ENCODE results near the gene SHROOM3. TPM values are rescaled to one million over a fixed set of nuclear protein-coding genes. Genes with fewer than 3 reads are reported as not detected.

Gene SHROOM3
- total RNA-seq, 1 donor from 2014 or later: 66.6 TPM

DNA sequence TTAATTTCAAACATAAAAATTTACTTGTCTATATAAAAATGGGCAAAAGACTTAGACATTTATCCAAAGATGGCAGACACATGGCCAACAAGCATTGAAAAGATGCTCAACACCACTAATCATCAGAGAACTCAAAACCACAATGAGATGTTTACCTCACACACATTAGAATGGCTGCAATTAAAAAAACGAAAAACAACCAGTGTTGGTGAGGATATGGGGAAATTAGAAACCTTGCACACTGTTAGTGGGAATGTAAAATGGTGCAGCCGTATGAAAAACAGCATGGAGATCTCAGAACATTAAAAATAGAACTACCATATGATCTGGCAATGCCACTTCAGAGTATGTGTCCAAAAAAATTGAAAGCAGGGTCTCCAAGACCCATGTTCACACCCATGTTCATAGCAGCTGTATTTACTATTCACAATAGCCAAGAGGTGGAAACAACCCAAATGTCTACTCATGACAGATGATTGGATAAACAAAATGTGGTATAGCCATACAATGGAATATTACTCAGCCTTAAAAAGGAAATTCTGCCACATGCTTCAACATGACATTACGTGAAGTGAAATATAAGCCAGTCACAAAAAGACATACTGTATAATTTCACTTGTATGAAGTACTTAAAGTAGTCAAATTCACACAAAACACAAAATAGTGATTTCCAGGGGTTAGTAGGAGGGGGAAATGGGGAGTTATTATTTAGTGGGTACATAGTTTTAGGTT is 316.7 kb downstream of the SHROOM3 start:
- no peak for DNase-seq (ENCODE audit: low read depth)

DNA sequence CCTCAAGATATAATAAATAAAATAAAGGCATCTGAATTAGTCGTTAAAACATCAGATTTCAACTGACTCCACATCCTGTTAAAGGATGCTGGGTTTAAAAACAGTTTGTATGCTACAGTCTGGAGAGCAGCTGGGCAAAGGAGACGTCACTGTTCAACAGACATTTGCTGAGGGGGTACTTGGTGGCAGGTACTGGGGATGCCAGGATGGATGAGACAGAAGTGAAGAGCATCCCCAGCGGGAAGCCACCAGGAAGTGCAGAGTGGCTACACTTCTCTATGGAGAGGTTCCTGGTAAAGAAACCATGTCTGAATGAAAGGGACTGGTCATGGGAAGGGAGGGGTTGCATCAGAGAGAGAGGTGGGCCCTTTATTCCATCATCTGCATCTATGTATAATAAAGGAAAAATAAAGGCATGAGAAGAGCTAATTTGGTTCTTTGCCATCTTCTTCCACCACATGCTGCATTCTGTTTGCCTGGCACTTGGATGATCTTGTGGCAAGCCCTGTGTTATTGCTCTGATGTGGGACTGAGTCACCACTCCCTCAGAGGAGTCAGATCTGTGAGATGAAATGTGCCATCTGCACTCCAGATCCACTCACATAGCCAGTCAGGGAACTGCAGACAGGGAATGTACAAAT is 318.0 kb downstream of the SHROOM3 start:
- DNase-seq (ENCODE audit: low read depth): peak; percentile 97

DNA sequence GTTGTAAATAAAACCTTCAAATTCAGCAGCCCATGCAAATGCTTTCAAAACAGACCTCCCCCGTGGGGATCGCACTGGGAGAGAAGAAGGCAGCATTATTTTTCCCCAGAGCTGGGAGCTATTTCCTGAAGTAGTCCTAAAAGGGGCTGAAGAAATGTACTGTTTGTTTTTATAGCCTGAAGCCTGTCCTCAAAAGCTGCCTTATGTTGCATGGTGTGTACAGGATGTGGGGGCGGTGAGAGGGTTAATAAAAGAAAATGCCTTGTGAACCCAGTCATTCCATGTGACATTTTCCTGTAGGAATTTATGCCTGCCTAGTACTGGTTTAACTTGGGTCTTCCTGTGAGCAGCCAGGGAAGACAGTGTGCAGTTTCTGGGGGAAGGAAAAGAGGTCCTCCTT is 318.8 kb downstream of the SHROOM3 start:
- DNase-seq (ENCODE audit: low read depth): peak; percentile 96

DNA sequence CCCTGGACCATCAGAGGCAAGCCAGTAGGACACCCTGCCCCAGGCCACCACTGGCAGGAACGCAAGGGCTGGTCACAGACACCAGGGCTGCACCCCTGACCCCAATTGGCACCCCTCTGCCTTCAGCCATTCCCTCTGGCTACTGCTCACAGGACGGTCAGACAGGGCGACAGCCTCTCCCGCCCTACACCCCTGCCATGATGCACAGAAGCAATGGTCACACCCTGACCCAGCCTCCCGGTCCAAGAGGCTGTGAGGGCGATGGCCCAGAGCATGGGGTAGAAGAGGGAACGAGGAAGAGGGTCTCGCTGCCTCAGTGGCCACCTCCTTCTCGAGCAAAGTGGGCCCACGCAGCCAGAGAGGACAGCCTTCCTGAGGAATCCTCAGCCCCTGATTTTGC is 319.4 kb downstream of the SHROOM3 start:
- no peak for DNase-seq (ENCODE audit: low read depth)

DNA sequence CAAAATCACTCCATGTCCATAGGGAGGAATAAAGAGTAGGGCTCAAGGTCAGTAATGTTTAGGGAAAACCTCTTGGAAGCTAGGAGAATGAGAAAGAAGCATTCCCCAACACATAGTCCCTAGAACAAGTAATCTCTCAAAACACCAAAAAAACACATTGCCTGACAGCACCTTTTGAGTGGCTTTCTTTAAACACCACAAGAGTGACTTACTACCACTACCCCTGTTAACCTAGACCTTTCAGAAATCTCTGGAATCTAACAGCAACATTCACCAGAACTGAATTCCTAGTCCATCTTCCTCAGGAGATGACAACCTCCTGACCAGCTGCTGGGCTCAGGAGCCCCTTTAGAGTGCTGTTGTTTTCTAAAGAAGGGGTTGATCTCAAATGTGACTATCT is 320.7 kb downstream of the SHROOM3 start:
- peak; percentile 38 for DNase-seq (ENCODE audit: low read depth)

DNA sequence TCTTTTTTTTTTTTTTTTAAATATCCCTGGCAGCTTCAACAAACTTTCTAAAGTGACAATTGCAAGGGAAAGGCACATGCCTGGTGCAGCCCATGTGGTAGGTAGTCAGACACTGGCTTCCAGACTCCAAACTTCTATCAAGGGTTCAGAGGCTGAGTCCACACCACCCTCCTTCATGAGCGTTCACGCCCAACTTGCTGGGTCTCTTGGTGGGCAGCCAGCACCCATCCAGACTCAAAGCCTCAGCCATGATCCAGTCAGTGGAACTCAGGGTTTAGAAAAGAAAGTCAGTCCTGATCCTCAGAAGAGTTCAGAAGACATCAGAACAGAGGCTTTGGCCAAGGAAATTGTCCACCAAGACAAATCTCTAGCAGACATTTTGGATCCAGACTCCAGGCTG is 321.4 kb downstream of the SHROOM3 start:
- DNase-seq (ENCODE audit: low read depth): no peak

DNA sequence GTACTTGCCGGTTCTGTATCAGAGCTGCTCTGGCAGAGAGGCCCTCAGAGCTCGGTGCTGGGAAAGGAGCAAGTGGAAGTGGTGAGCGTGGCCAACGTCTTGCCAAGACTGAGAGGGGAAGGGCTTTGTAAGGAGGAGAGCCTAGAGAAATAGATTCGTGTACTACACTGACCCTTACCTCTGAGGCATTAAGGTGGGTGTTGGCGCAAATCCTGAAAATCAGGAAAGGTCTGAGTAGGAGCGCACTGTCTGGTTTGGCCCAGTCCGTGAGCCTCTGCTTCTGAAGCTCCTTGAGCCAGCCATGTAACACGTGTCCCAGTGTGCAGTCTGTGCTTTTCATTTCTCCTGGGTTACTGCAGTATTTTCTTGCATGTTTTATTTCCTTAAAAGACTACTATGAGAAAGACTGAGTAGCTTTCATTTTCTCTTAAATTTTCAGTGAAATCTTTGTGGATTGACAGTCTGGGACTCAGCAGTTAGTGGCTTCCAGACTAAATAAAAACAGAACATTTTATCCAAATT is 322.4 kb downstream of the SHROOM3 start:
- no peak for DNase-seq (ENCODE audit: low read depth)

DNA sequence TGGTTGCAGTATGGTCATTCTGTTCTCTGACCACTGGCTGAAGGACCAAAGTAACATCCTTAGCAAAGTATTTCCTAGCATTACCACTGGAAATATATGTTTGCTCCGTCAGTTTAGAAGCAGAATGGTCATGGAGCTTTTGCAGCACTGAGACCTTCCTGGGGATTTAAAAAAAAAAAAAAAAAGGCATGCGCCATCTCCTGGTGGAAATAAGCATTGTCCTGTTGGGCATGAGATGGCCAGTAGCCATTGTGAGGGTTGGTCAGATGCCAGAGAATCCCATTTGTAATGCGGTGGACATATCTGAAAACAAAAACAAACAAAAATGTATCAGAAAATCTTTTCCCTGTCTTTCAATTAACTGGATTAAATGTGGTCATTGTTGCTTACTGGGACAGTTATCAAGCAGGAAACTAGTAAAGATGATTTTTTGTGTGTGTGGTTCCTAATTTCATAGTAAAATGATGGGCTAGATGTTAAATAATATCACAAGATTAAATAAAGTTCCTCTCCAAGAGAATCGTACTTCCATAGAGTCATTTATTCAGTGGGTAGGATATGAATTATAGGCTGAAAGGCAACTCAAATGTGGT is 323.4 kb downstream of the SHROOM3 start:
- DNase-seq (ENCODE audit: low read depth): peak; percentile 63

DNA sequence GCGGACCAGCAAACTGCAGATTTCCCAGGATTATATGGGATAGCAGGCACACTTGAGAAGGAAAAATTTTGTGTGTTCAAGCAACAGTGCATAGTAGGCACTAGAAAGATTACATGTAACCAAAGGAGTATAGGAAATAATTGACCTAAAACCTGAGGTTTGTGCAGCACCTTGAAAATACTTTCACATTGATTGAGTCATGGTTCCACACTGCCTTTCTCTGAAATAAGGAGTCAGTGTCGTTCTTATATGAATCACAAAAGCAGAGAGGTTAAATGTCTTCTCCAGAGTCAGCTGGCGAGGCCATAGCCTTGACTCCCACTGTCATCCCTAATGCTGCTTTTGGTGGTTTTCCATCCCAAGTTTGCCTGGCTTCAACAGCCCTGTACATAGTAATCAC is 324.0 kb downstream of the SHROOM3 start:
- DNase-seq (ENCODE audit: low read depth): peak; percentile 66

DNA sequence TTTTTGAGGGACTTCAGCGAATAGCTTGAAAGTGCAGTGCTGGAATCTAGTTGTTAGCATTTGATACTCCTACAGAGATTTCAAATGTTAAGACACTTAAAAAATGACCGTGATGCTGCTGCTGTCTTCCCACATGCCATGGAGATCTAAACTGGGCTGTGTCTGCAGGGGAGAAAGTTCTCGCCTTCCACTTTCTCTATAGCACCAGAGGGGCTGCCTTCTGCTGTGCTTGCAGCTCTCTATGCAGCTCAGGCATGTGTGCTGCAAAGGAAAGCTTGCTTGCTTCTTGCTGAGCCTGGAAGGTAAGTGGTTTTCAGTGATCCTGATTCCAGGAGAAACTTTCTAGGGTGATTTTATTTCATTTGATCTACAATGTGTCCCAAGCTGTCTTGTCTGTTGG is 325.2 kb downstream of the SHROOM3 start:
- DNase-seq (ENCODE audit: low read depth): no peak

DNA sequence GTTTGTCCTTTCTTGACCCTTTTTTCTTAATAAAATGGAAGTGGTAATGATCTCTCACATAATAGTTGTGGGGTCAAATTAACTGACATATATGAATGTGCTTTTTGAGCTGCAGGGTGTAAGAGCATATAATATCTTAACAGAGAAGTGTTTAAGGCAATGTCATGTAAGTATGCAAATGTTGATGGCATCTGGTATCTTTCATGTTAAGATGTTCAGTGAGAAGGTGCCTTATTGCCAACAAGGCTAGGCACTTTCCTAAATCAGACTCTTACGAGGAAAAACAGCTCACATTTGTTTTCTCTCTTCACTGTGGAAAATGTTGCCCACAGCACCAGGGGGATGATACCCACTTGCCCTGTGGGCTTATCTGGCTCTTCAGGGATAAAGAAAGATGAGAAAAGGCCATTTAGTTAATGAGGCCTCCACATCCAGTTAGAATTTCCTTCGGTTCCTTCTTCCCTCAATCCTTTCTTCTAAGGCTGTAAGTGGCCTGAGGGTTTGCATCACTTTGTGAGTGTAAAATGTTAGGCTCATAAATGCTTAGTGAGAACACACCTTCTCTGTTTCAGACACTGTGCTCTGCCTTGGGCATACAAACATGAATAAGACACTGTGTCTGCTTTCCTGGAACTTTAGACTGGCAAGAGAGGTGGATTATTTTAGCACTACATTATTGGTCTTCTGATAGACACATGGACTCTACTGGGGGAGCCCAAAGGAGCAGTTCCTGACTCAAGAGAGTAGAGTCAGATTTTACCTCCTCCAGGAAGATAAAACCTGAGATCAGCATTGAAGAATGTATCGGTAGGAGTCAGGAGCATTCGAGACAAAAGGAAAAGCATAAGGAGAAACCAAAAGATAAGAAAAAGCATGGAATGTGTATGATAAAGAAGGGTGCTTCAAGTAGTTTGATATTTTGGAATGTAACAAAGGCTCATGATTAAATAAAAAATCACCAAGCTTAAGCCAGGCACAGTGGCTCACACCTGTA is 327.4 kb downstream of the SHROOM3 start:
- no peak for DNase-seq (ENCODE audit: low read depth)

DNA sequence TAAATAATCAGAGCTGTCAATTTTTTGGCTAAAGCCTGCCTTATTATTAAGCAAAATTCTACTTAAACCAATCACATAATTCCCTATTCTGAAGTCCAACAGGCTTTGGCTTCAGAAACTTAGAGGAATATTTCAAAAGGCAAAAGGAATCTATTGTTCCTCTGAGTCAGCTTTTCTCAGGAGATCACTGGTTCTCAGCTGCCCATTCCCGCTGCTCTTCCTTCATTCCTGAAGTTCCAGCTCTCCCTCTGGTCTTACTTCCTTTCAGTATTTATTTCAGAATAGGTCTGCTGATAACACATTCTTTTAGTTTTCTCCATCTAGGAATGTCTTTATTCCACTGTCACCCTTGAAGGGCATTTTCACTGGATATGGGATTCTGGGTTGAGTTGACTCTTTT is 329.2 kb downstream of the SHROOM3 start:
- DNase-seq (ENCODE audit: low read depth): peak; percentile 64

DNA sequence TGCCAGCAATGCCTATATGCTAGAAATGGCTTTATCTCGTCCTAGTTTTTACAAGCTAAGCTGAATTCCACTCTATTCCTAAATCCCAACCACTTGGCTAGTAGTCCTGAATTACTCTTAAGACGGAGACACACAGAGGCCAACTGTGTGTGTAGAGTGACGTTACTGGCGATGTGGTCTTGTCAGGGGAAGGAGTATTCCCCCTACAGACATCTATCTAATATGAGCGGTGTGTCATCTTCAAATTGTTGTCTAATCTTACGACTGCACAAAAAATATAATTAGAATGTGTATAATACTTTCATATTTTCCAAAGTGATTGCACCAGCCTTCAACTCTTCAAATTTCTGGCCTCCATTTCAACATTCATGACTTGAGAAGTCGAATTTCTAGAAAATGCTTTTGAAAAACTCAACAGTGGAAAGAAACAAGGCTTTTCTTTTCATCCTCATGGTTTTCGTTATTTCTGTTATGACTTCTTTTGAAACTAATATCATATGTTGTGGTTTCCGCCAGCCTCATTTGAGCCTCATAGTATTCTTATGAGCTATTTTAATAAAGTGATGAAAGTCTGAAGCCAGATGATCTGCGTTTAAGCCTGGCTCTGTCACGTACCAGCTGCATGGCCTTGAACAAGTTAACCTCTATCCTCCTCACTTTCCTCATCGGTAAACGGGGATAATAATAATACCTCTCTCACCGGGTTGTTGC is 330.6 kb downstream of the SHROOM3 start:
- no peak for DNase-seq (ENCODE audit: low read depth)

DNA sequence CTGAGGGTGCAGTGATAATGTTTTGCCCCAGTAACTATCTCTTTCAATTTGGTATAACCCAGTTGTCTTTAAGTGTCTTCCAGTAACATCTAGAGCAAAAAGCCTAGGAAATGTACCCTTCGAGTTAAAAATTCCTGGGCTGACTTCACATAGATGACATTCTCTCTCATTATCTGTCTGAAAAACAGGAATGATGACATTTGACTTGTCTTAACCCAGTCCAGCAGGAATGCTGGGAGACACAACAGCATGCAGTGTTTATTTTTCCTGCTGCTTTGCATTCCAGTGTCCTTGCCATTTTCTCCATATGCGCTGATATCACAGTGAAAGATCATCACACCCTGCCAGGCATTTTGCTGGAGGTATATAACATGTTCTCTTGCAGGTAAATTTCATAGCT is 333.0 kb downstream of the SHROOM3 start:
- DNase-seq (ENCODE audit: low read depth): no peak

DNA sequence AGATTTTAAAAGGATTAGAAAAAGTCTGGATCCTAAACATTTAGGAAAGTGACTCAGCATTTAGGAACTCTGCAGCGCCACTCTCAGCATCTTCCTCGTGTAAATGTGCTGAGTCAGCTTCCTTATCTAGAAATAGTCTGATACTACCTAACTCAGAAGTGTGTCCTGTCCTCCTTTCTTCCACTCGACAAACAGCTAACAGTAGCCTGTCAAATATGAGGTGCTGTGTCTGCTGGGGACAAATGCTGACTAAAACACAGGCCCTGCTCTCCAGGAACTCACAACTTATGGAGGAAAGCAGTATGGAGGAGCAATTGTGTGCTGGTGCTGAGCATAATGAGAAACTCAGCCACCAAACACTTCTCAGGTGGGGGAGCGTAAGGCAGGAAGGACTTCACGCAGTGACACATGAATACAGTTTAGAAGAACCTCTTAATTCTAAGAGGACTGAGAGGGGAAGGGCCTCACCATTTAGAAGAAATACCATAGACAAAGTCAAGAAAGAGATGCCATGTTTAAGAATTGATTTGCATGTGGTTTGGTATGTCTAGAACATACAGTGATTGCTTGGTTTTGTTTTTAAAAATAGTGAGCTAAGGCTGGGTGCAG is 337.6 kb downstream of the SHROOM3 start:
- DNase-seq (ENCODE audit: low read depth): no peak

DNA sequence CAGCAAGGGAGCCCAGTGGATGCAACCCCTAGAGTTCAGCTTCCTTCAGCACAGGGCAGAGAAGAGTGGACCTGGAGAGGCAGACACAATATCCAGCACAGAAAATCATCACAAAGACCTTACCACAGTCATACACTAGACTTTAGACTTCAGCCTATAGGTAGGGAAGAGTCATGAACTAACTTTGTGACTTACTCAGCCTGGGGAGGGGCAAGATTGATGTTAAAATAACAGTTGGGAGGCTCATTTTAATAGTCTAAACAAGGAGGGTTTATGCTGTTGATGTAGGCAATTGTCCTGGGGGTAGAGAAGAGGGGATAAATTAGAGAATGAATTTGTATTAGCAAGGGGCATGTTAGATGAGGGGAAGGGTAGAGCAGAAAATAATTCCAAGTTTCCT is 338.7 kb downstream of the SHROOM3 start:
- no peak for DNase-seq (ENCODE audit: low read depth)

DNA sequence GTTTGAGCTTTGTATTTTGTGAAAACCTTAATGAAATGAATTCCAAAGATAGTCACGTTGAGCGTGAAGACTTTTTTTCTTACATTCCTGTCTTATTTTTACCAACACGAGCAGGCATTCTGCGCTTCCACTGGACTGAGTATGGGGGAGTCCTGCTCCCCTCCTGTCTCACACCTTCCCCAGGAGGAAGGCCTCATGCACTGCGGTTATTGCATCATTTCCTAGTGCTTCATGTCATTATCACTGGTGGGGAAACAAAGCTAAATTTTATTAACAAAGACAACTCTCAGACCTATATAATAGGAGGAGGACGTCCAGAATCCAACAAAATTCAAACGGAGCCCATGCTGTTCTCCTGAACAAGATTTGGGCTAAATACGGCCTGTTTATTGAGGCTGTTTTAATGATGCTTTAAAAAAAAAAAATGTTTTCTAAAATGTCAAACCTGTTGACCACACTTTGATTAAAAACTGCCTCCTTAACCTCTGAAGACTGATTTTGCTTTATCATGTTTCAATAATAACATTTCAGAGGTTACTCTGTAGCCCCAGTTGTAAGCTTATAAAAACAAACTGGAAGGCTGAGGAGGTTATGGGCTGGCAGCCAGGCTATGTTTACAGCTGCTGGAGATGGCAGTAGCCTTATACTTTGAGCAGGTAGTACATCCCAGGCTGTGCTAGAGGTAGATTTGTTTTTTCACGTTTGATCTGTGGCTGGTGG is 344.9 kb downstream of the SHROOM3 start:
- peak; percentile 21 for DNase-seq (ENCODE audit: low read depth)

DNA sequence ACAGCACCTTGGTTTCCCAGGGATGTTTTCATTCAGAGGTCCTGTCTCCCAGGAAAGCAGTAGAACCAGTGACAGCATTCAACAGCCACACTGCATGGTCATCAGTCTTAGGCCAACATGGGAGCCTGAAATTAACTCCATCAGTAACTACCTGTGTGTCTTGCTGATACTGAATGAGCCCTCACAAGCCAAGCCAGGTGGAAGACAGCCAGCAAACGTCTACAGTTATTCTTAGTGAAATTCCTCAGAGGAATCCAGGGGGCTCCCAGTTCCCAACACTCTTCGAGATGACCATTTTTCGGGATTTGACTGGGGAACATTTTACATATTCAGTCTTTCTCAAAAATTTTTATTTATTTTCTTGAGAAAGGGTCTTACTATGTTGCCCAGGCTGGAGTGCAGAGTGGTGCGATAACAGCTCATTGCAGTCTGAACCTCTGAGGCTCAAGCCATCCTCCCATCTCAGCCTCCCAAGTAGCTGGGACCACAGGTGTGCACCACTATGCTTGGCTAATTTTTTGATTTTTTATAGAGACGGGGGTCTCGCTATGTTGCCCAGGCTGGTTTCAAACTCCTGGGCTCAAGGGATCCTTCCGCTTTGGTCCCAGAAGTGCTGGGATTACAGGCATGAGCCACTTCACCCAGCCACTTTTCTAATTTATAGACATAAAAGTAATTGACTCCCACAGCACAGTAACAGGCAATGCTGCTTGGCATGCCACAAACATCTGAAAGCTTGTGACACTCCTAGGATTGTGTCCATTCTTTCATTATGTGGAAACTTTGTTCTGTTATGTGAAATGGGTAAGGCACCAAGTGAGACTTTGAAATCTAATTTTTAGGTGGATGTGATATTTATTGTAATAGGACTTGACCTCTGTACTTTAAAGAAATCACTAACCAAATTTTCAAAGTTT is 346.0 kb downstream of the SHROOM3 start:
- DNase-seq (ENCODE audit: low read depth): no peak
